ENCODE measurements around the gene RBL2.
"Not testable (repeated sequence)": the region's sequence is repeated elsewhere in the genome, so short reads cannot be mapped to it uniquely, and the experiment has no call there.

RBL2 gene

DNA sequence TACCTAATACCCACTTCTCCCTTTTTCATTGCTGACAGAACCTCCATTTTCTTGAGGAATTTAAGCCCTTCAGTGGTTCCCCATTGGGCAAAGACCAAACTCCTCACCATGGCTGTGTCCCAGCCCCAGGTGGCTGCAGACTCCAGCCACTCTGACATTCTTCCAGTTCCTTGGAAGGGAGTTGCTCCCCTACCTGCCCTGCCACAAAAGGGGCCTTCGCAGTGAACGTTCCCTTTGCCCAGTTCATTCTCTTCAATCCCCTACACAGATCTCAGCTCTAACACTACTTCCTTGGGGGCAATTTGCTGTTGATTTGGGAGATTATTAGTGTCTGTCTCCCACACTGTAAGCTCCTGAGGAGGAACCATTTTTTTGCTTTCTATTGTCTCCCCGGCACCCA is 72.0 kb downstream of the RBL2 start:
- DNase-seq: no peak

DNA sequence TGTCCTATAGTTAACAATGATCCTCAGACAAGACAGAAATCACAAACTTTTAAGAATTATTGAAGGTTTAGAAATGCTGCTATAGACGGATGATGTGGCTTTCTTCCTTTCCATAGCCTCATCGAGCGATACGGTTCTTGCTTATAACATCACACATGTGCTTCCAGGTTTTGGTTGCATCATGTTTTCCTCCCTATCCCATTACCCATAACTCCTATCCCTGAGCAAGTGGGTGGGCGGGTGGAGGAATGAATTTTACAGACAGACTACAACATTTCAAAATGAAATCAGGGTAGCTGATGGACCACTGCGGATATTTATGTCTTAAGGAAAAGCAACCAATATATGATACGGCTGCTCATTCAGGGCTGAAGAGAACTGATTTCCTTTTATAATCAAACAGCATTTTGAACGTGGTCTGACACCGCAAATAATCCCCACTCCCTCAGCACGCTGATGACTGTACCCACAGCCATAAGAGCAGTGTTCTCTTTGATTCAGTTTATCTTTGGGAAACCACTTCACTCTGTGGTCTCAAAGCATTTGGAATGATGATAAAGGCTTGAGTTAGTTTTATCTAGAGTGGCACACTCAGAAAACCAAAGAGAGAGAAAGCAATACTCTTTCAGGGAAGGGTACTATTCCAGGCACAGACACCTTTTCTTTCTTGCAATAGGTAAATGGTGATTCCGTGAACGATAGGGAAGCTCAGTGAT is 73.4 kb downstream of the RBL2 start:
- DNase-seq: no peak

DNA sequence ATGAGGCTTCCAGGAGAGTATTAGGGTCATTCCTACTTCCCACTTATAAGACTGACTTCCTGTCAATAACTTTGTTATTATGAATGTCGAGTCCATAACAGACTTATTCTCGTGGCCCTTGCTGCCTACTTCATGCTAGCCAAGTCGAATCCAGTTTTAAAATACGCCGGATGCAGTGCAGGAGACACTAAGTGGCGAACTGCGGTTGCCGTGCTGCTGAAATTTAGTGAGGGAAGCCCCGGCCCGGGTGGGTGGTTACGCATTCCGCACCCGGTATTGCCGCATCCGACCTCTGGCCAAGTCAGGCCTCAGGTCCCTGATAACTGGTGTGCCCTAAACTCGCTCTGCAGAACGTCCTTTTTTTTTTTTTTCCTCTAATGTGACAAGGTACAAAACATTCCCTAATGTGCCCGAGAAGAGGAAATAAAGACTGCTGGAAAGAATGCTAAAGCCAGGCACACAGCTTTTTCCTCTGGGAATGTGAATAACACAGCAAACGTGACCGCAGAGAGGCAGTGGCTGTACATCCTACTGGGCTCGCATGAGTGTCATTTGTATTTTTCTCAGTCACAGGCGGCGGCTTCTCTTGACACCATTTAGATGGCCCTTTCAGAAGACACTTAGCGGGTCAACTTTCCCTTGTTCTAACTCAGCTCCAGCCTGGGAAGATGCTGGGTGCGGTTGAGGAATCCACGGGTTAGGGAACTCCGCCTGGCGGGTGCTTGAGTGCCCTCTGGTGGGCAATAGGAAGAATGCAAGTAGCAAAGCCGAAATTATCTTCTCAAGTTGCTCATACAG is 75.8 kb downstream of the RBL2 start:
- DNase-seq: no peak

DNA sequence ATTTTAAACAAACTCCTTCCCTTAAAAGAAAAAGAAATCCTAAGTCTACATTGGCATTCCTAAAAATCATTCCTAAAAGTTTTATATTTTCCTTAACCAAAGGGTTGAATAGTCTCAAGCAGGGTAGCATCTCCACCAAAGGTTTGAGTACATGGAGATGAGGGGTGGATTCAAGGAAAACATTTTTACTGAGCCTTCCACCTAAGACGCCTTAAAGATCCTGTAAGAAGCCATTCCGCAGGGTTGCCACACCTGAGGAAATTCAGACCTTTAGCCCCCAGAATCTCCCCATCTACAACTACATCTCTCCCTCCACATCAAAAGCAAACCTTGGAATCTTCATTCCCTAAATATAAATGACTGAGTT is 76.4 kb downstream of the RBL2 start:
- no peak for DNase-seq

DNA sequence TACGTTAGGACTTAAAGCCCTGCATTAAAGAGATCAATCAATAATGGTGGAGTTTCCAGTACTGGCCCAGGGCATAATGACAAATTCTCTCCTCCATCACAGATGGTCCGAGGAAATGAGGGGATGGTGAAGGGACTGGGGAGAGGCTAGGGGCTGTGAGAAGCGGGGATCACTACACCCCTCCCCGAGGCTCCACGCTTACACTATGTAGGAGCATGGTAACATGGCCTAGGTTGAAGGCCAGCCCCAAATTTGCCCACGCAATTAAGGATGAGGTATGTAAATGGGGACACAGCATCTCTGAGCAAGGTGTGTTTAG is 76.8 kb downstream of the RBL2 start:
- no peak for DNase-seq

DNA sequence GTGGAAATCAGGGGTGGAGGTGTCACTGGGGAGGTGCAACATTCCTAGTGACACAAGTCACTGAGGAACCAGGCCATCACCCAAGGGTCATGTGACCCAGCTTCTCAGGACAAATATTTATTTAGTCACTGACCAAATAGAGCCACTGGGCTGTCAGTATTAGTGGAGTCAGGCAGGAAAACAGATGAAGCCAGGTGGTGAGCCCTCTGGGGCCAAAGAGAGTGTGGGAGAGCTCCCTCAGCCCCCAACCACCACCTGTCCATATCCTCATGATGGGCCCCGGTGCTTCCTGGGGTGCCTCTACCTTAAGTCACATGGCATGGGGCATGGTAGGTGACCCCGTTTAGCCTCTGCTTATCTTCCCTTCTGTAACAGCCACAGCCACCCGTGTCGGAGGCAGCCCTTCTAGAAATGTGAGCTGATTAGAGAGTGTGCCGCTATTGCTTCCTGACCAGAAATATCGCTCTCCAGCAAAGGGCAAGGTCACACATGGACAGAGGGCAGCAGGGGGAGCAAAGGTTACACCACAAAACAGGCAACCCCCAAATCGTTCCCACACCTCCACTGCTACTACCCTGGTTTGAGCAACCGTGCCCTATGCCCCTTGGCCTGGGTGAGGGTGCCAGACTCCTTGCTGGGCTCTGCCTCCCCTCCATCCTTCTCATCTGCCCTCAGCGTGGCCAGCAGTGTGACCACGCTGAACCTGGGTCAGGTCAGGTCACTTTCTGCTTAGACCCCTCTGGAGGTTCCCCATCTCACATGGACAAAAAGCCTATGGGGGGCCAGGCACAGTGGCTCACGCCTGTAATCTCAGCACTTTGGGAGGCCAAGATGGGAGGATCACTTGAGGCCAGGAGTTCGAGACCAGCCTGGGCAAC is 77.4 kb downstream of the RBL2 start:
- no peak for DNase-seq

DNA sequence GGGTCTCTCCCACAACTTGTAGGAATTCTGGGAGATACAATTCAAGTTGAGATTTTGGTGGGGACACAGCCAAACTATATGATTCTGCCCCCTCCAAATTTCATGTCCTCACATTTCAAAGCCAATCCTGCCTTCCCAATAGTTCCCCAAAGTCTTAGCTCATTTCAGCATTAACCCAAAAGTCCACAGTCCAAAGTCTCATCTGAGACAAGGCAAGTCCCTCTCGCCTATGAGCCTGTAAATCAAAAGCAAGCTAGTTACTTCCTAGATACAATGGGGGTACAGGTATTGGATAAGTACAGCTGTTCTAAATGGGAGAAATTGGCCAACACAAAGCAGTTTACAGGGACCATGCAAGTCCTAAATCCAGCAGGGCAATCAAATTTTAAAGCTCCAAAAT is 78.5 kb downstream of the RBL2 start:
- not testable (repeated sequence) for DNase-seq

DNA sequence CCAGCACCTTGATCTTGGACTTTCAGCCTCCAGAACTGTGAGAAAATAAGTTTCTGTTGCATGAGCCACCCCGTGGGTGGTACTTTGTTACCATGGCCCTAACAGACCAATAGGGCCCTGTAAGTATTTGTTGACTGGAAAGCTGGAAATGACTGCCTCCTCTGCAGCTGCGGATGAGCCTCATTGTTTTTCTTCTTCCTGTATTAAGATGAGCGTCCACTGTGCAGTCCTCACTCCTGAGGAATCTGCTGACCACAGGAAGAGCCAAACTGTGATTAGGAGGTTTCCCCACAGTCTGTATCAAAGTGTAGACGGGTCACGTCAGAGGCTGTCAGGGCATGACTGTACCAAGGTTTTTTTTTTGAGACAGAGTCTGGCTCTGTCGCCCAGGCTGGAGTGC is 81.0 kb downstream of the RBL2 start:
- no peak for DNase-seq

DNA sequence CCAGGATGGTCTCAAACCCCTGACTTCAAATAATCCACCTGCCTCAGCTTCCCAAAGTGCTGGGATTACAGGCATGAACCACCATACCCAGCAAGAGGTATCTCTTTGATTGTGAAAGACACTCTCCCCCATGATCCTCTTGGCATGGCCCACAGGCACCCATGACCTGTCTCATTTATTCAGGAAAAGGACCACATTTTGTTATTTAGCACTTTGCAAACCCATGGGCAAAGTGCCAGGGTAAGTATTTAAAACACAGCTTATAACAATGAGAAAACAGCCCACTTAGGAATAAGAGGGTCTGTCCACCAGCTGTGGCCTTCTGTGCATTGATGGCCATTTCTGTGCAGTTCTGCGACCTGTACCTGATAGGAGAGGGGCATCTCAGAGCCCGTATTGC is 81.5 kb downstream of the RBL2 start:
- no peak for DNase-seq

DNA sequence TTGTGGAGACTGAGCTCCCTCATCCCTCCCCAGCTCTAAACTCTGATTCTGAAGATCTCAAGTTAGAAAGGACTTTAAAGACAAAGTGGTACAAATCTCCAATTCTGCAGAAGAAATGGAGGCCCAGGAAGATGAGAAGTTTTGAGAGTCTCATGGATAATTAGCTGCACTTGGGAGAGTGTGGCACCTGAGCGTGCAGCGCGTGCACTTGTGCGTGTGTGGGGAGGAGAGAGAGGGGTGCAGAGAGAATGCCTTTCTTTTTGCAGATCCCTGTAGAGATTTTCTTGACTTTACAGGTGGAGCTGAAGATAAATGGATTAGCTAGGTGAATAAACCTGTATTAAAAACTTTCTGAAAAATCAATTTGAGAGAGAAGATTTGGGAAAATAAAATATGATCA is 83.6 kb downstream of the RBL2 start:
- DNase-seq: no peak

DNA sequence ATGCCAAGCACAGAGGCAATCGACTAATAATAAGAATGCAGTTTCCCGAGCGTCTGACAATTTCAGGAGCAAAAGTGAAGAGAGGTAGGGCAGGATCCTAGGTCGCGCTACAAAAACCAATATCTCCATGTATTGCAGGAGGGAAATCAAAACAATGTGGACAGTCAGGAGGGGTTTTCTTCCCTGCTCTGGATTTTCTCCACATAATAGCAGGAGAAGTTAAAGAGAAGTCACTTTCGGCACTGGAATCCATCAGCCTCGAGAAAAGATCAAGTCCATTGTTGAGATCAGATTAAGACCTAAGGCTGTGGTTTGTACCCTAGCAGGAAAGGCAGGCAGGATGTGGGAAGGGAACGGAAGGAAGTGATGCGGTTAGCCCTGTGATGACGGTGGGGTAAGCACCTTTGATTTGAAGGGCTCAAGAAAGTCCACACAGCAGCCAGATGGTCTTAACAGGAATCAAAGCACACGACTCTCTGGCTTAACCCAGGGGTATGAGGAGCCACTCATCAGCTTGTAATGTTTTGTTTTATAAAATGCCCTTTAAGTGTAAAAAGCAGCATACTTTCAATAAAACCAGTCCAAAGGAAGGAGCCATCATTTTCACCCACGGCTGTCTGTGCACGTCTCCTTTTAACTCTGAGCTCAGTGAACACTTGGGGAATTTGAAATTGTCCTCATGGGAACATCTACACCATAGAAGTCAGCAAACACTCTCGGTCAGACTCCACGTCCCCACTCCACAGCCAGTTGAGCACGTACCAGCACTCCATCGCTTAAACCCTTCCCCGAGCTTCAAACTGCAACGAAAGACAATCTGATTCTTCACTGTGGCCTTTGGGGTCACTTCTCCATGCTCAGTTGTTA is 84.5 kb downstream of the RBL2 start:
- DNase-seq: no peak

DNA sequence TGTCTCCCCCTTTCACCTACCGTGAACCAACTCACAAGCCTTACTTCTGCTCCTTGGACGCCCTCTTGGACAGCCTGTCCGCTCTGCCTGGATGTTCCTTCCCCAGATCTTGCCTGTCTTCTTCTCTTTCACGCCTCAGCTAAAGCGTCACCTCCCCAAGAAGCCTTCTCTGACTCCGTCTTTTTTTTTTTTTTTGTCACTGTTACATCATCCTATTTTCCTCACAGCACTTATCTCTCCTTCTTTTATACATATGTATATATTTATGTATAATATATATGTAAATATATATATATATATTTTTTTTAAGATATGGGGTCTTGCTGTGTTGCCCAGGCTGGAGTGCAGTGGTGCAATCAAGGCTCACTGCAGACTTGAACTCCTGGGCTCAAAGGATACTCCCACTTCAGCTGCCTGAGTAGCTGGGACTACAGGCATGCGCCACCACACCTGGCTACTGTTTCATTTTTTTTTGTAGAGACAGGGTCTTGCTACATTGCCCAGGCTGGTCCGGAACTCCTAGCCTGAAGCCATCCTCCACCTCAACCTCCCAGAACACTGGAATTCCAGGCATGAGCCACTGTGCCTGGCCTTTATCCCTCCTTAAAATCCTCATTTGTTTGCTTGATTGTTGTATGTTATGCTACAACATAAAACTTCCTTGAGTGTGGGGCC is 85.3 kb downstream of the RBL2 start:
- DNase-seq: no peak

DNA sequence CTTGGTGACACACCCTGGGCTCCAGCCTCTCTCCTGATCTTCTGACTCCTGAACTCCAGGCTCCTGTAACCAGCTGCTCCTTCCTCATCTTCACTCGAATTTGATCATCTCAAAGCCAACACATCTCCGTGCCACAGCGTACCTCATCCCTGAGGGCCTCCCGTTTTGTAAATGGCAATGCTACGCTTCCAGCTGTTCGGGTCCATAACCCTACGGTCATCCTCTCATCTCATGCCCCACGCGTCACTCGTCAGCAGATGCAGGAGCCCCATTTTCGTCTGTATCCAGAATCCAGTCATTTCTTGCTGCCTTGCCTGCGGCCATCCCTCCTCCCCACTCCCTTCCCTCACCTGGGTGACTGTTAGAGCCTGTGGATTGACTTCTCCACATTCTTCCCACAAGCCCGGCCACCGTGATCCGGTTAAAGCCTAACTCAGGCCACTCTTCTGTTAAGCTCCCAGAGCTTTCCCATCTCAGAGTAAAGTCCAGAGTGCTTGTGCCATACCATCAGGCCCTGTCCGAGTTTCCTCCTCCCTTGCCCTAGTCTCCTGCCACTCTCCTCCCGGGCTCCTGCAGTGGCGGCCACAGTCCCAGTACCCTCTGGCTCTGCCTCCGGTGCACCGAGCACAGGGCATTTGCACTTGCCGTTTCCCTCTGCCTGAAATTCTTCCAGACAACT is 89.0 kb downstream of the RBL2 start:
- no peak for DNase-seq

DNA sequence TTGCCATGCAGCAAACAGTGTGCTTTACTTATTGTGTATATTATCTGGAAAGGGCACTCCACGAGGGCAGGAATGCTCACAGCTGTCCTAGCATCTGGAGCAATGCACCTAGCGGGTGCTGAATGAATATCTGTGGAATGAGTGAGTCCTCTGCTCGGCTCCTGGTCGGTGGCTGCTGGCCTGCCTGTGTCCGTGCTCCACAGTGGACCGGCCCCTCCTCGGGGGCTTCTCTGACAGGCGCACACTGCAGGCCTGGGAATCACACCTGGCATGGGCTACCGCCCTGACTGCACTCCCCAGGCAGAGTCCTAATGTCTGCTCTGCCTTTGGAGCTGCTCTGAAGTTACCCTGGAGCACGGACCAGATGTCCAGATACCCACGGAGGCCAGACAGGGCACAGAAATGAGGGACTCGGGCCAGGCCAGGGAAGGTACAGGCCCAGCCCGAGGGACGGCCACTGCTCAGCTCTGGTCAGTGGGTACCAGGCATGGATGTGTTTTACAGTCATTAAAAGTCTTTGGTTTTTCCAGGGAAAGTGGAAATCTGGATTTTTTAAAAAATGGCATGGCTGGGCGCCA is 89.8 kb downstream of the RBL2 start:
- DNase-seq: no peak

DNA sequence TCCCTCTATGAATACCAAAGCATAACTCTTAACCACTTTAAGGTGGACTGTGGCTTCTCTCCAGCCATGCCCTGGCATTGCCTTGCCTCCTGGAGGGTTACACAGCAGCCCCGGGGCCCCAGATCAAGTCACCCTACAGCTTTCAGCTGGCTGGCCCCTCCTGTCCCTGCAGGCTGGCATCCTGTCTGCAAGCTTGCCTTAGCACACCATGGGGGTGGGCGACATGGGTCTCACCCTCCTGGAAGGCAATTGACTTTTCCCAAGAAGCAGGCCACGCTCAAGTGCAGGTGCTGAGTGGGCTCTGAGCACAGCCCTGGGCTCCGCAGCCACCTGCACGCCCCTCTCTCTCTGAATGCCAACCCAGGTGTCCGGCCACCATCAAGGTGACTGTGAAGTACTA is 94.5 kb downstream of the RBL2 start:
- DNase-seq: no peak

DNA sequence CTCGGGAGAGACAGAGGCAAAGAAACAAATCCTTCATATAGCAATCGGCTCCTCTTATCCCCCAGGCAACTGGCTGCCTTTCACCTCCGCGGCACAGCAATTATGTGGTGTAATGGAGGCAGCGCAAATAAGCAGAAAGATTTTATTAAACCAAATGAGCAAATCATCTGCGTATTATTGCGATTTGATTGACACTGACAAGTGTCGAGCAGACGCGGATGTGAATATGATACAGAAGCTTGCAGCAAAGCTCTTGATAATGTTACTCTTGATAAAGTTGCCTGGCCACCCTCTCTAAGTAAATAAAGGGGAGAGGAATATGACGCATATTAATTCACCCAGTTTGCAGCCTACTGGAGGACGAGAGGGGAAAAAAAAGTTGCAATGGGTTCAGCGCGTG is 95.2 kb downstream of the RBL2 start:
- no peak for DNase-seq

DNA sequence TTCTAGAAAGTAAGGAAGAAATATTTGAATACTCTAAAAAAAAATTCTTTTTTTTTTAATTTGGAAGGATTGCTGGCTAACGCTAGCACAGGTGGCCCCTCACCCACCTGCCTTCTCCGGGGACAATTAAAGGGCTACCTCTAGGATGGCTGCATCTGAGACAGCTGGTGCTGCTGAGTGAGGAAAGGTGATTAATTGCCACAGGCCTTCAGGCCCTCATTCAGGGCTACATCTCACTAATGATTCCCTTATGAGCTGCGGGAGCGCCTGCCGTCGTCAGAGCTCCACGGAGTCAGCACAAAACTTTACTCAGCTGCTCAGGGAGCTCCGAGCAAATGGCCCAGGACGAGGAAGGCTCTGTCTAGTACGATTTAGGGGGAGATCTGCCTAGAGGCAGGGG is 95.8 kb downstream of the RBL2 start:
- DNase-seq: no peak

DNA sequence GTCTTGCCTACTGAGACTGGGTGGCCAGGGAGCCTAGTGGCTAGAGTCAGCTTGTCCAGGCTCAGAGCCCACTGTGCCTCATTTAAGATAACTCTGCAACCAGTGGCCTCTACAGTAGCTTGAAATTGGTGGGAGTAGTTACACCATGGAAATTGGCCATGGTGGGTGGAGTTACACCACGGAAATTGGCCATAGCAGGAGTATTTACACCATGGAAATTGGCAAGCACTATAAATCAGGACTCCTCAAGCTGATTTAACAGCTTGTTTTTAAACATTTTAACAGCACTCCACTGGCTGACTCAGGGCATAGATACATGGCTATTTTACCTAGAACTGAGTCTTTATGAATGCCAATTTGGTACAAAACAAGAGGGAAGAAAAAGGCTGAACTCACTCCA is 96.5 kb downstream of the RBL2 start:
- DNase-seq: no peak

DNA sequence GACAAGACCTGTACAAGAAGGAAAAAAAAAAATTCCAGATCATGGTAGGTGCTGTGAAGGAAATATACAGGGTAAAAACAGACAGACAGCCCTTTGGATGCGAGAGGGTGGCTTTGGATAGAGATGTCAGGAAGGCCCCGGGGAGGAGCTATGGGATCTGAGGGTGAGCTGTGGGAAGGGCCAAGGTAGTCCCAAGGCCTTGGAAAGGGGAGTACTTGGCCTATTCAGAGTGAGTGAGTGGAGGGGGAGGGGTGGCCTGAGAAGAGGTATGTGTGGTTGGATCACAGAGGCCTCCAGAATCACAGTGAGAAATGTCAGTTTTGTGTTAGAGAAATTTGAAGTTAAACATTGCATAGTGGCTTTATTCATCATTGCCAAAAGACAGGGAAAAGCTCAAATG is 99.9 kb downstream of the RBL2 start:
- DNase-seq: no peak

DNA sequence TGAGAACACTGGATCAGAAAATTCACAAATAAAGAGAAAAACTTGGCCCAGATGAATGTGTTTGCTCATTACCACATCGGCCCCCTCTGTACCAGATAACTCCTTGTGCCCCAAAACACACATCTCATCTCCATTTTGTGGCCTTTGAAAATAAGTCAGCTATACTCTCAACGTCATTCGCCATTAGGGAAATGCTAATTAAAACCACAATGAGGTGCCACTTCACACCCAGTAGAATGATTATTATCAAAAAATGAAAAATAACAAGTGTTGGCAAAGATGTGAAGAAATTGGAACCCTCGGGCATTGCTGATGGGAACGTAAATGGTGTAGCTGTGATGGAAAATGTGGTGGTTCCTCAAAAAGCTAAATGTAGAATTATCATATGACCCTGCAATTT is 103.4 kb downstream of the RBL2 start:
- no peak for DNase-seq

DNA sequence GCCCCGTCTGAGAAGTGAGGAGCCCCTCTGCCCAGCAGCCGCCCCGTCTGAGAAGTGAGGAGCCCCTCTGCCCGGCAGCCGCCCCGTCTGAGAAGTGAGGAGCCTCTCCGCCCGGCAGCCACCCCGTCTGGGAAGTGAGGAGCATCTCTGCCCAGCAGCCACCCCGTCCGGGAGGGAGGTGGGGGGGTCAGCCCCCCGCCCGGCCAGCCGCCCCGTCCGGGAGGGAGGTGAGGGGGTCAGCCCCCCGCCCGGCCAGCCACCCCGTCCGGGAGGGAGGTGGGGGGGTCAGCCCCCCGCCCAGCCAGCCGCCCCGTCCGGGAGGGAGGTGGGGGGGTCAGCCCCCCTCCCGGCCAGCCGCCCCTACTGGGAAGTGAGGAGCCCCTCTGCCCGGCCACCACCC is 105.1 kb downstream of the RBL2 start:
- DNase-seq: not testable (repeated sequence)
